ENCODE results near the gene ATP10A.

Gene ATP10A

GRCh38 chr15:25677719-25678499, 185.2 kb downstream of the ATP10A start:
- H3K9me3 Mint-ChIP-seq = no peaks in the 10 kb centered on the region
- peaks cover 32% of the 10 kb centered on the region for H3K4me1 Mint-ChIP-seq

GRCh38 chr15:25676070-25676469, 187.1 kb downstream of the ATP10A start:
- peaks cover 16% of the 10 kb centered on the region for H3K27me3 Mint-ChIP-seq (ENCODE audit: low read depth)
- H3K36me3 Mint-ChIP-seq (ENCODE audit: low read depth) = no peaks in the 10 kb centered on the region
- no peak overlapping the region for H3K27ac Mint-ChIP-seq
- no peak overlapping the region for H3K4me3 Mint-ChIP-seq
- H3K9me3 Mint-ChIP-seq = no peaks in the 10 kb centered on the region
- peaks cover 40% of the 10 kb centered on the region for H3K4me1 Mint-ChIP-seq
- no peak for TF ChIP-seq CTCF (IDR thresholded peaks at IDR 0.05; ENCODE audit: unreplicated experiment in 3 of 3)

More at GRCh38 chr15:25677719-25678499, 185.2 kb downstream of the ATP10A start:
- no peaks in the 10 kb centered on the region for H3K36me3 Mint-ChIP-seq (ENCODE audit: low read depth)
- no peak overlapping the region for H3K4me3 Mint-ChIP-seq
- peaks cover 13% of the 10 kb centered on the region for H3K27me3 Mint-ChIP-seq (ENCODE audit: low read depth)
- no peak for TF ChIP-seq CTCF (IDR thresholded peaks at IDR 0.05; ENCODE audit: unreplicated experiment in 3 of 3)
- H3K27ac Mint-ChIP-seq = peak overlapping the region in 1 of 3 experiments; percentile 26

- peaks cover 46% of the 10 kb centered on the region for H3K4me1 Mint-ChIP-seq
Observed at GRCh38 chr15:25675396-25675795, 187.7 kb downstream of the ATP10A start.

DNA sequence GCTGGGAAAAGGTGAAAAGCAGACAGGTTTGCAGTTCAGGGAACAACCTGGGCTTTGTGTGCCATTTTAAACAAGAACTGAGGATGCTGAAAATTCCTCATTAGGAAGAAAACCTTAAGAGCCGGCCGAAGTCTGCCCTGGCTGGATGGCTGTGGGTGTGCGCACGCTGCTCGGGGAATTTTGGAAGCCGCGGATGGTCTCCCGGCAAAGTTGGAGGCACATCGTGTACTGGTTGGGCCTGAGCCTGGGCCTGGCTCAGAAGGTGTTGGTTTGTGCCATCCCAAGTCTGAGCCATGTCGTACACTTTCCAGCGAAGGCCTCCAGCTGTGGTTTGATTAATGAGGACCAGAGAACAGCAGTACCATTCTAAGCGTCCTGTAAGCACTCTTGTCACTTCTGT, 188.2 kb downstream of the ATP10A start:
- peaks cover 16% of the 10 kb centered on the region for H3K27me3 Mint-ChIP-seq (ENCODE audit: low read depth)
- peak overlapping the region in 2 of 3 experiments; percentile 26 to 44 for H3K27ac Mint-ChIP-seq
- peaks cover 51% of the 10 kb centered on the region for H3K4me1 Mint-ChIP-seq
- no peak overlapping the region for H3K4me3 Mint-ChIP-seq
- no peaks in the 10 kb centered on the region for H3K9me3 Mint-ChIP-seq
- H3K36me3 Mint-ChIP-seq (ENCODE audit: low read depth) = no peaks in the 10 kb centered on the region
- TF ChIP-seq CTCF (IDR thresholded peaks at IDR 0.05; ENCODE audit: unreplicated experiment in 3 of 3) = no peak

More at GRCh38 chr15:25675396-25675795, 187.7 kb downstream of the ATP10A start:
- no peak for TF ChIP-seq CTCF (IDR thresholded peaks at IDR 0.05; ENCODE audit: unreplicated experiment in 3 of 3)
- Mint-ChIP-seq H3K4me3 (no peak overlapping the region), H3K27me3 (ENCODE audit: low read depth) (peaks cover 16% of the 10 kb centered on the region), H3K27ac (peak overlapping the region in 1 of 3 experiments; percentile 26), H3K9me3 (no peaks in the 10 kb centered on the region), H3K36me3 (ENCODE audit: low read depth) (no peaks in the 10 kb centered on the region)

DNA sequence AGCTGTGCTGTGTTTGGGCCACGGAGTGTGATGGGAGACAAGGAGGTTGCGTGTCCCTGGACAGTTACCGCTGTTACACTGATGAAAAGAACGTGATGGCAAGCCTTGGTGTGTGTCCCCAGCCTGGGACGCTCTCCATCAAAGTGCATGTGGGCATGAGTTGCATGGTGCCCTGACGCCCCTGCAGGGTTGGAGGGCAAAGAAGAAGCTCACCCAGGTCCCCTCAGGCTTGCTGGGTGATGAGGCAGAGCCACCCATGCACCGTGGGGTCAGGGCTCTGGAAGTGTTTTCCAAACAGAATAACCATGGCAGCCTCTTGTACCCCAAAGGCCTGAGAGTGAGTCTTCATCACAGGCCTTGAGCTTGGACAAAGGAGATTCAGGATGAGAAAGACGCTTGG, 189.2 kb downstream of the ATP10A start:
- H3K36me3 Mint-ChIP-seq (ENCODE audit: low read depth) = no peaks in the 10 kb centered on the region
- H3K9me3 Mint-ChIP-seq = no peaks in the 10 kb centered on the region
- peaks cover 56% of the 10 kb centered on the region for H3K4me1 Mint-ChIP-seq
- TF ChIP-seq CTCF (IDR thresholded peaks at IDR 0.05; ENCODE audit: unreplicated experiment in 3 of 3) = no peak
- H3K4me3 Mint-ChIP-seq = no peak overlapping the region
- no peak overlapping the region for H3K27ac Mint-ChIP-seq
- H3K27me3 Mint-ChIP-seq (ENCODE audit: low read depth) = peaks cover 16% of the 10 kb centered on the region

- Mint-ChIP-seq H3K36me3 (ENCODE audit: low read depth) (no peaks in the 10 kb centered on the region), H3K27me3 (ENCODE audit: low read depth) (peaks cover 13% of the 10 kb centered on the region), H3K4me3 (no peak overlapping the region), H3K4me1 (peaks cover 50% of the 10 kb centered on the region), H3K27ac (no peak overlapping the region), H3K9me3 (no peaks in the 10 kb centered on the region)
- TF ChIP-seq CTCF (IDR thresholded peaks at IDR 0.05; ENCODE audit: unreplicated experiment in 3 of 3) = no peak
Observed at GRCh38 chr15:25673351-25673750, 189.8 kb downstream of the ATP10A start.

Measured in nephron (organoid).